GM19193 (cell line): ENCODE data around the gene ISOC2.

Experiments used
- POLR2A ChIP-seq: IDR thresholded peaks from 4 replicates; pipeline ENCODE4 v1.6.1; 2011; ENCODE audit not compliant: insufficient read depth, insufficient read length; ENCODE audit errors: extremely low read depth

The ISOC2 gene

DNA sequence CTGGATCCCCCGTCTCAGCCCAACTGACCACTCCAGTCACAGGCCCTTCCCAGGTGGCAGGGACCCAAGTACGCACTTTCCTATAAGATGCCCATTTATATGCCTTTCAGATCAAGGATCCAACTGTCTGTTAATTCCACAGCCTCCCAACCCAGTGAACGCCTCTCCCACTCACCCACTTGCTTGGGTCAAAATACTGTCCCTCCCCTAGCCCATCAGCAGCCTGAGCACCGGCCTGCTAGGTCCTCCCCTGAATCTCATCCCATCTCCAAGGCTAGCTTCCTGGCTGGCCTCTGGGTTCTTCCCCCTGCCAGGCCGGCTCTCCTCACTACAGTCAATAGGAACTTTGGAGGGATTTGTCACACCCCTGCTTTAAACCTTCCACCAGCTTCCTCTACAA, 55.8 kb downstream of the ISOC2 start:
- TF ChIP-seq POLR2A, result no peak
